HCT116 (cell line): Measurements from ENCODE around the gene PREB. TPM values are rescaled to one million over a fixed set of nuclear protein-coding genes. Genes with fewer than 3 reads are reported as not detected.
"Not testable (repeated sequence)": the region's sequence is repeated elsewhere in the genome, so short reads cannot be mapped to it uniquely, and the experiment has no call there.

Source experiments
- ATAC-seq: fragments of 200-7000 bp; cut with Tn5 transposase; 2 replicates; pipeline ENCODE4 v1.9.1; 2020; ENCODE audit warnings: mild to moderate bottlenecking, moderate library complexity
- BruUV-seq: library from RNA; stranded (reverse); fragments of 400-500 nt; replicated peaks from 2 replicates; lab custom pipeline; 2021; lab: Mats Ljungman, UMichigan
- CTCF ChIA-PET: fragments of 300-600 bp; sonication (Branson Sonifier 250); formaldehyde crosslinking; loops from one replicate; lab custom pipeline; 2021; ENCODE audit warnings: antibody characterized with exemption; lab: Charles Lee
- POLR2A ChIA-PET: fragments of 300-600, 350-600 bp; sonication (Branson Sonifier 250); formaldehyde crosslinking; loops from one replicate; lab custom pipeline; 2021; ENCODE audit warnings: antibody characterized with exemption; lab: Charles Lee
- RAD21 ChIA-PET, 2 experiments: fragments of 300-600 bp; sonication (Branson Sonifier 250); formaldehyde crosslinking; loops; one replicate each; lab custom pipeline; 2023; ENCODE audit warnings: low total read pairs in 2 of 2; ENCODE audit not compliant: uncharacterized antibody in 2 of 2, unreplicated experiment in 2 of 2, low non-redundant PET in 1 of 2; lab: Charles Lee
- DNase-seq: peaks from one replicate; pipeline ENCODE4 v3.0.0-alpha.2; 2010; ENCODE audit warnings: low read depth, low spot score
- H2AFZ ChIP-seq: fragments of 200-600 bp; shearing (Covaris generic), sonication (generic); 2 replicates; pipeline ENCODE4 v1.6.1; 2017; ENCODE audit warnings: low read depth, mixed run types, mixed read lengths, antibody characterized with exemption, low read length; ENCODE audit not compliant: poor library complexity, severe bottlenecking
- H3K27ac ChIP-seq: 2 replicates; pipeline ENCODE4 v1.5.1; 2012; ENCODE audit warnings: low read depth, low read length
- H3K27me3 ChIP-seq: fragments of 200-600 bp; sonication (generic); 2 replicates; pipeline ENCODE4 v1.6.1; 2016; ENCODE audit warnings: mixed run types, low read length, mixed read lengths; ENCODE audit not compliant: insufficient read depth
- H3K36me3 ChIP-seq, 2 experiments: fragments of 200-500 bp in 1 of 2; fragments of 200-600 bp in 1 of 2; sonication (Bioruptor generic) in 1 of 2; sonication (generic) in 1 of 2; 2 replicates each; pipeline versions ENCODE4 v1.5.1 to v1.6.1; 2014 to 2016; ENCODE audit warnings: low read length in 2 of 2, inconsistent platforms in 1 of 2, mixed read lengths in 1 of 2, mixed run types in 1 of 2; ENCODE audit not compliant: insufficient read depth in 2 of 2, control insufficient read depth in 1 of 2
- H3K4me1 ChIP-seq, 2 experiments: fragments of 200-600 bp in 1 of 2; sonication (generic) in 1 of 2; 2 replicates each; pipeline versions ENCODE4 v1.5.1 to v1.6.1; 2012 to 2017; ENCODE audit warnings: low read length in 2 of 2, inconsistent platforms in 1 of 2, mild to moderate bottlenecking in 1 of 2, mixed read lengths in 1 of 2, mixed run types in 1 of 2, moderate library complexity in 1 of 2; ENCODE audit not compliant: insufficient read depth in 2 of 2, control insufficient read depth in 1 of 2
- H3K4me2 ChIP-seq: fragments of 200-600 bp; sonication (generic); 2 replicates; pipeline ENCODE4 v1.6.1; 2017; ENCODE audit warnings: mixed run types, low read length, mixed read lengths
- H3K4me3 ChIP-seq, 2 experiments: fragments of 200-600 bp in 1 of 2; sonication (generic) in 1 of 2; replicated peaks in 1 of 2; 2 replicates each; pipeline ENCODE4 v1.5.1; 2011 to 2016; ENCODE audit warnings: low read length in 2 of 2, control low read depth in 1 of 2, low read depth in 1 of 2, mild to moderate bottlenecking in 1 of 2, mixed read lengths in 1 of 2, mixed run types in 1 of 2
- H3K79me2 ChIP-seq: fragments of 200-600 bp; sonication (generic); 2 replicates; pipeline ENCODE4 v1.6.1; 2017; ENCODE audit warnings: mild to moderate bottlenecking, mixed run types, low read length, moderate library complexity, mixed read lengths; ENCODE audit not compliant: insufficient read depth
- H3K9ac ChIP-seq: fragments of 200-600 bp; sonication (generic); 2 replicates; pipeline ENCODE4 v1.6.1; 2016; ENCODE audit warnings: low read length, mixed read lengths
- H3K9me2 ChIP-seq: fragments of 200-600 bp; sonication (generic), shearing (Covaris generic); 2 replicates; pipeline ENCODE4 v1.6.1; 2017; ENCODE audit warnings: mixed run types, mild to moderate bottlenecking, moderate library complexity; ENCODE audit not compliant: insufficient read depth
- H3K9me3 ChIP-seq, 2 experiments: fragments of 200-500 bp in 1 of 2; fragments of 200-600 bp in 1 of 2; sonication (Bioruptor generic) in 1 of 2; sonication (generic) in 1 of 2; 2 replicates each; pipeline ENCODE4 v1.6.1; 2014 to 2017; ENCODE audit warnings: low read length in 2 of 2, mixed read lengths in 2 of 2, inconsistent platforms in 1 of 2, low read depth in 1 of 2, mild to moderate bottlenecking in 1 of 2, mixed run types in 1 of 2, moderate library complexity in 1 of 2; ENCODE audit not compliant: control insufficient read depth in 1 of 2, insufficient read depth in 1 of 2
- H4K20me1 ChIP-seq: fragments of 200-600 bp; sonication (generic), shearing (Covaris generic); 2 replicates; pipeline ENCODE4 v1.6.1; 2017; ENCODE audit warnings: mixed run types, mild to moderate bottlenecking, moderate library complexity; ENCODE audit not compliant: insufficient read depth
- ATF3 ChIP-seq: IDR thresholded peaks from 2 replicates; pipeline ENCODE4 v1.6.1; 2012
- CBX3 ChIP-seq: IDR thresholded peaks from 2 replicates; pipeline ENCODE4 v1.6.1; 2012; ENCODE audit warnings: low read depth
- CEBPB ChIP-seq: IDR thresholded peaks from 2 replicates; pipeline ENCODE4 v1.6.1; 2012; ENCODE audit warnings: low read depth
- CTCF ChIP-seq, 3 experiments: fragments of 200-600 bp in 1 of 3; sonication (generic) in 1 of 3; IDR thresholded peaks in 2 of 3; conservative IDR thresholded peaks in 1 of 3; 2 replicates each; pipeline ENCODE4 v1.5.1; 2012 to 2017; ENCODE audit warnings: low read depth in 2 of 3, low read length in 2 of 3, antibody characterized with exemption in 1 of 3, borderline replicate concordance in 1 of 3, control low read depth in 1 of 3, mild to moderate bottlenecking in 1 of 3, mixed read lengths in 1 of 3, mixed run types in 1 of 3, moderate library complexity in 1 of 3; ENCODE audit not compliant: insufficient read depth in 1 of 3
- ELF1 ChIP-seq: IDR thresholded peaks from 2 replicates; pipeline ENCODE4 v1.6.1; 2012; ENCODE audit warnings: low read depth, borderline replicate concordance
- EZH2phosphoT487 ChIP-seq: fragments of 200-600 bp; IDR thresholded peaks from 2 replicates; pipeline ENCODE4 v1.6.1; 2018; ENCODE audit warnings: antibody characterized with exemption, borderline replicate concordance
- JUND ChIP-seq: IDR thresholded peaks from 2 replicates; pipeline ENCODE4 v1.6.1; 2012
- MAX ChIP-seq: IDR thresholded peaks from 2 replicates; pipeline ENCODE4 v1.6.1; 2012
- POLR2AphosphoS5 ChIP-seq: IDR thresholded peaks from 2 replicates; pipeline ENCODE4 v1.6.1; 2011; ENCODE audit warnings: mild to moderate bottlenecking, low read depth, low read length, moderate library complexity
- SIN3A ChIP-seq: IDR thresholded peaks from 2 replicates; pipeline ENCODE4 v1.6.1; 2012; ENCODE audit warnings: low read depth
- SP1 ChIP-seq: IDR thresholded peaks from 2 replicates; pipeline ENCODE4 v1.6.1; 2012; ENCODE audit warnings: low read depth
- TCF7L2 ChIP-seq: IDR thresholded peaks from 2 replicates; pipeline ENCODE4 v1.7.0; 2011; ENCODE audit warnings: borderline replicate concordance, inconsistent platforms; ENCODE audit not compliant: insufficient read depth, insufficient read length; ENCODE audit errors: extremely low read depth
- YY1 ChIP-seq: IDR thresholded peaks from 2 replicates; pipeline ENCODE4 v1.6.1; 2011; ENCODE audit warnings: low read length, low read depth, moderate library complexity, mild to moderate bottlenecking; ENCODE audit not compliant: insufficient replicate concordance; ENCODE audit errors: extremely low read depth
- ZFX ChIP-seq: fragments of 450-650 bp; IDR thresholded peaks from 2 replicates; pipeline ENCODE4 v1.6.1; 2017
- intact Hi-C: fragments of 100-400 bp; cut with micrococcal nuclease; formaldehyde crosslinking; loops from 2 replicates; pipeline ENCODE4 v1.10.0; 2022
- total RNA-seq: library from RNA; stranded (reverse); gene quantifications from one replicate; pipeline ENCODE4 v1.2.1, GENCODE V29; 2021; ENCODE audit not compliant: unreplicated experiment
- TF ChIP-seq, protein P1 (sequence below): IDR thresholded peaks from 2 replicates; pipeline ENCODE4 v1.6.1; 2011; ENCODE audit warnings: mild to moderate bottlenecking, low read length, moderate library complexity; ENCODE audit not compliant: insufficient replicate concordance; ENCODE audit errors: extremely low read depth

Gene PREB
- total RNA-seq, 1 experiment from 2014 or later, result 54.2 TPM

DNA sequence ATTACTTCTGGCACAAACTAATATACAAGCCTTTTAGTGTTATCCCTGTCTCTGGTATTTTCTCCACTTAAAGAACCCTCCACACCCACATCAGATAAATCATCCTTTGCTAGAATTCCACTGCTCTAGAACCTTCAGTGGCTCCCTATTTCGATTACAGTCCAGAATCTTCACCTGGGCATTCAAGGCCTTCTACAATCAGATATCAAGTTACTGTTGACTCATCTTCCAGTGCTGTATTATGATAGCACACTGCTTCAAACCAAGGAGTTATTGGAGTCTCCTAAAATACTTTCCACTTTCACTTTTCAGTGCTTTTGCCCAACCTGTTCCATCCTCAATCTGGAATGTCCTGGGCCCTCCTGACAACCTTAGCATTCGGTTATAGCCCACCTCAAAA lies 18.9 kb downstream of the PREB start:
- H3K4me1 ChIP-seq, result peaks cover 0 to 17% of the 10 kb centered on the region in 2 experiments; a peak in 3 of 4 replicates
- no peaks in the 10 kb centered on the region for H3K9me2 ChIP-seq
- no peak overlapping the region for H2AFZ ChIP-seq
- no peaks in the 10 kb centered on the region for H3K27me3 ChIP-seq
- no peak for ATAC-seq
- H3K9me3 ChIP-seq, result no peaks in the 10 kb centered on the region
- no peak overlapping the region for H3K4me2 ChIP-seq
- intact Hi-C loops, result no loop called here
- no peak overlapping the region for H3K27ac ChIP-seq
- H4K20me1 ChIP-seq, result no peaks in the 10 kb centered on the region
- DNase-seq, result no peak
- POLR2A ChIA-PET, result no interaction called here
- no peaks in the 10 kb centered on the region for H3K36me3 ChIP-seq
- RAD21 ChIA-PET, result no interaction called here
- BruUV-seq, result TSS peak; percentile 24
- CTCF ChIA-PET, result no interaction called here
- TF ChIP-seq MAX (no peak), CTCF (IDR thresholded peaks at IDR 0.05 in 2 of 3, conservative IDR thresholded peaks at IDR 0.05 in 1 of 3; ENCODE audit: borderline replicate concordance in 1 of 3, insufficient read depth in 1 of 3, low read depth in 2 of 3, low read length in 2 of 3) (no peak), CEBPB (no peak), EZH2phosphoT487 (no peak), TCF7L2 (no peak), JUND (no peak), ZFX (no peak), ATF3 (no peak), SIN3A (no peak), CBX3 (no peak), POLR2AphosphoS5 (no peak), ELF1 (no peak), SP1 (no peak), YY1 (no peak)
- TF ChIP-seq, protein P1, sequence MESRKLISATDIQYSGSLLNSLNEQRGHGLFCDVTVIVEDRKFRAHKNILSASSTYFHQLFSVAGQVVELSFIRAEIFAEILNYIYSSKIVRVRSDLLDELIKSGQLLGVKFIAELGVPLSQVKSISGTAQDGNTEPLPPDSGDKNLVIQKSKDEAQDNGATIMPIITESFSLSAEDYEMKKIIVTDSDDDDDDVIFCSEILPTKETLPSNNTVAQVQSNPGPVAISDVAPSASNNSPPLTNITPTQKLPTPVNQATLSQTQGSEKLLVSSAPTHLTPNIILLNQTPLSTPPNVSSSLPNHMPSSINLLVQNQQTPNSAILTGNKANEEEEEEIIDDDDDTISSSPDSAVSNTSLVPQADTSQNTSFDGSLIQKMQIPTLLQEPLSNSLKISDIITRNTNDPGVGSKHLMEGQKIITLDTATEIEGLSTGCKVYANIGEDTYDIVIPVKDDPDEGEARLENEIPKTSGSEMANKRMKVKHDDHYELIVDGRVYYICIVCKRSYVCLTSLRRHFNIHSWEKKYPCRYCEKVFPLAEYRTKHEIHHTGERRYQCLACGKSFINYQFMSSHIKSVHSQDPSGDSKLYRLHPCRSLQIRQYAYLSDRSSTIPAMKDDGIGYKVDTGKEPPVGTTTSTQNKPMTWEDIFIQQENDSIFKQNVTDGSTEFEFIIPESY, result no peak
- H3K9ac ChIP-seq, result no peak overlapping the region
- H3K79me2 ChIP-seq, result no peaks in the 10 kb centered on the region
- no peak overlapping the region for H3K4me3 ChIP-seq

DNA sequence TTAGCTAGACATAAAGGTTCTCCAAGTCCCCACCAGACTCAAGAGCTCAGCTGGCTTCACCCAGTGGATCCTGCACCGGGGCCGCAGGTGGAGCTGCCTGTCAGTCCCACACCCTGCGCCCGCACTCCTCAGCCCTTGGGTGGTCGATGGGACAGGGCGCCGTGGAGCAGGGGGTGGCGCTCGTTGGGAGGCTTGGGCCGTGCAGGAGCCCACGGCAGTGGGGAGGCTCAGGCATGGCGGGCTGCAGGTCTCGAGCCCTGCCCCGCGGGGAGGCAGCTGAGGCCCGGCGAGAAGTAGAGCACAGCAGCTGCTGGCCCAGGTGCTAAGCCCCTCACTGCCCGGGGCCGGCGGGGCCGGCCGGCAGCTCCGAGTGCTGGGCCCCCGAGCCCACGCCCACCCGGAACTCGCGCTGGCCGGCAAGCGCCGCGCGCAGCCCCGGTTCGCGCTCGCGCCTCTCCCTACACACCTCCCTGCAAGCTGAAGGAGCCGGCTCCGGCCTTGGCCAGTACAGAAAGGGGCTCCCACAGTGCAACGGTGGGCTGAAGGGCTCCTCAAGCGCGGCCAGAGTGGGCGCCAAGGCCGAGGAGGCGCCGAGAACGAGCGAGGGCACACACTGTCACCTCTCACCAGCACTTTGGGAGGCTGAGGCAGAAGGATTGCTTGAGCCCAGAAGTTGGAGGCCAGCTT lies 22.9 kb downstream of the PREB start:
- POLR2A ChIA-PET, BruUV-seq, ATAC-seq, H3K79me2 ChIP-seq, H3K9ac ChIP-seq, H2AFZ ChIP-seq, H3K4me1 ChIP-seq, H3K9me3 ChIP-seq, H3K36me3 ChIP-seq, H3K27me3 ChIP-seq, H3K9me2 ChIP-seq, H3K4me3 ChIP-seq, H3K4me2 ChIP-seq, RAD21 ChIA-PET, H4K20me1 ChIP-seq, H3K27ac ChIP-seq, intact Hi-C loops, DNase-seq: not testable (repeated sequence)
- CTCF ChIA-PET, result interaction anchor here (1.3 kb wide), 1 partner anchor 12 kb away, joined by 3 read pairs; no protein-coding TSS in a partner anchor
